Stimulated activated CD8-positive, alpha-beta memory T cell treated with anti-CD3 and anti-CD28 coated beads, Interleukin-4, amount 100 ng/mL, for 24 hours (primary cell): ENCODE measurements around the gene HOOK1.

Experiments
- DNase-seq: peaks from one replicate; pipeline ENCODE4 v3.0.0-alpha.2; 2020; ENCODE audit warnings: low read depth

Gene HOOK1

GRCh38 chr1:59814901-59815825, at the start of gene HOOK1:
Gene HOOK1 (plus strand): TSS chr1:59814949. CDS start chr1:59815118, 169 bp downstream.
- DNase-seq, result no peak

DNA sequence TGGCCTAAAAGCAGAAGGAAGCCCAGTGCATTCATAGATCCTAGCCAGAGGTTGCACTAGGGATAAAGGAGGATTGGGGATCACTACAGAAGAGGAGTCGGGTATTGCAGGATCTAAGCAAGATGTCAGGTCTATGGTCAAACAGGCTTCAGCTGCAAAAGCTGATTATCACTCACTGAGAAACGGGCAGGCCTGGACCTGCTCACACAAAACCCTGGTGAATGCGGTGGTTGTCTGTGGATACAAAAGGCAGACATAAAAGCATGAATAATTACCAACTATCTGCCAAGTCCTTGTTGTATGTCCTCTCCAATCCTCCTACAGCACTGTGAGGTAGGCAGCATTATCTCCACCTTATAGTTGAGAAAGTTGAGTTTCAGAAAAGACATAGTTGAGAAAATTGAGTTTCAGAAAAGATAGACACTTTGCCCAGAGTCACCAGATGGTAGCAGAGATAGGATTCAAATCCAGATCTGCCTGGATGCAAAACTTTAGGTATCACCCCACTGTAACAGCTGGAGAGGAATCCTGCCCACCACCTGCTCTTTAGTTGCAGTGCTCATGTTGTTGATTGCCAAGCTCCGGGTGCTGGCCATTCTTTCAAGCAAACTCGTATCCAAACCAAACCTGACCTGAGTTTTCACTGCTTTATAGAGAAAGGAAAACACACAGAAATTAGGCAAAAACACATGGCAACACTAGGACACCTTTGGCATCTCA, 49.6 kb upstream of the HOOK1 start:
- DNase-seq, result no peak

DNA sequence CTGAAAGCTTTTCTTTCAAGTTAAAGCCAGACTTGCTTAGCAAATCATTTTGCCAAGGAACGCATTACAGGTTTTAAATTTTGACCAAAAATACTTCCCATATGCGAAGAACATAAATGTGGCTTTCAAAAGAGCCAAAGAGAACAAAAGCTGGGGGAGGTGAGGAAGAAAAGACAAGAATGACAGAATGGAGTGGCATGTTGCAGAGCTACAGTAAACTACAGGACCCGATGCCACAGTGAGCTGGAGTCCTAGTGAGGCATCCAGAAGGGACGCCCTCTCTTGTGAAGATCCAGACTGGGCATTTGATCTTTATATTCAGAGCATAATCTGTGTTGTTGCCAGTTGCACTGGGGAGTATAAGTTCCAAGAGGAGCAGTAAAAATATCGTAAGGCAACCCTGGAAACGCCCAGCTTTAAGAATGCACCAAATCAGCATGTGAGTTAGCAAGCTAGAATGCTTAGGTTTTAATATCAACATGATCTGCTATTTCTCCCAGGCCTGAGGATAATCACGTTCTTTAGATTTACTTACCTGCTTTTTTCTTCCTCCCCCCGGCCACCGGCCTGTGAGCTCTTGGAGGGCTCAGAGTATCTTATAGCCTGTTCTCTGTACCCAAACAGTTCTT, 48.4 kb upstream of the HOOK1 start:
- no peak for DNase-seq

GRCh38 chr1:59767119-59767518, 47.6 kb upstream of the HOOK1 start:
- no peak for DNase-seq

- DNase-seq, result no peak
Measured at GRCh38 chr1:59768792-59769735, 45.7 kb upstream of the HOOK1 start.

DNA sequence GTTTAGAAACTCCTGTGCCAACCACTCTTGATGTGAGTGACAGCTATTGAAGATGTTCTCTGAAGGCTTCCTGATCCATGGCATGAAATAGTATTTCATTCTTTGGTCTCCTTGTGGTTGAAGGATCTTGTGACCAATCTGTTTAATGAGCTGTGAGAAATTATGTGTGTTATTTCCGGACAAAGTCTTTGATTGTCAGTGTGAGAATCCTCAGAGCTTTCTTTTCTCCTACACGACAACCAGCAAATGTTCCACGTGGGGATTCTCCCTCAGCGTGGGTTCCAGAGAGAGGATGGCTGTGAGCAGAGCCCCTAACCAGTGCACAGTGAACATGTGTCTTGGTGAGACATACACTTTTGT, 45.0 kb upstream of the HOOK1 start:
- no peak for DNase-seq

- DNase-seq, result no peak
Measured at GRCh38 chr1:59771361-59771760, 43.4 kb upstream of the HOOK1 start.

DNA sequence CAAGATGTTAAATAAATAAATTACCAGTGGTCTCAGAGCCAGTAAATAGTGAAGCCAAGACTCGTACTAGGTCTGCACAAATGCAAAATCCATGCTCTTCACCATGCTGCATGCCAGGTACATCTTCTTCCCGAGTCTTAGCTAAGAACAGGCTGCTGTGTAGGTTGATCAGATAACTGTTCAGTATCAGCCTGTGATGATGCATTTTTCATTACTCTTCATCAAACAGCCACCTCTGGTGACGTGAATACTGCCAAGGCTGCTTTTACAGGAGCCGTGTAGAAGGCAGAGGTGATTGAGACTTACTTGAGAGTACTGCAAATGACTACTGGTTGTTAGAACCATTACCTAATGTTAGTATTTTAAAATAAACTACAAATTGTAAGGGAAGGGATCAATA, 39.3 kb upstream of the HOOK1 start:
- DNase-seq, result no peak

DNA sequence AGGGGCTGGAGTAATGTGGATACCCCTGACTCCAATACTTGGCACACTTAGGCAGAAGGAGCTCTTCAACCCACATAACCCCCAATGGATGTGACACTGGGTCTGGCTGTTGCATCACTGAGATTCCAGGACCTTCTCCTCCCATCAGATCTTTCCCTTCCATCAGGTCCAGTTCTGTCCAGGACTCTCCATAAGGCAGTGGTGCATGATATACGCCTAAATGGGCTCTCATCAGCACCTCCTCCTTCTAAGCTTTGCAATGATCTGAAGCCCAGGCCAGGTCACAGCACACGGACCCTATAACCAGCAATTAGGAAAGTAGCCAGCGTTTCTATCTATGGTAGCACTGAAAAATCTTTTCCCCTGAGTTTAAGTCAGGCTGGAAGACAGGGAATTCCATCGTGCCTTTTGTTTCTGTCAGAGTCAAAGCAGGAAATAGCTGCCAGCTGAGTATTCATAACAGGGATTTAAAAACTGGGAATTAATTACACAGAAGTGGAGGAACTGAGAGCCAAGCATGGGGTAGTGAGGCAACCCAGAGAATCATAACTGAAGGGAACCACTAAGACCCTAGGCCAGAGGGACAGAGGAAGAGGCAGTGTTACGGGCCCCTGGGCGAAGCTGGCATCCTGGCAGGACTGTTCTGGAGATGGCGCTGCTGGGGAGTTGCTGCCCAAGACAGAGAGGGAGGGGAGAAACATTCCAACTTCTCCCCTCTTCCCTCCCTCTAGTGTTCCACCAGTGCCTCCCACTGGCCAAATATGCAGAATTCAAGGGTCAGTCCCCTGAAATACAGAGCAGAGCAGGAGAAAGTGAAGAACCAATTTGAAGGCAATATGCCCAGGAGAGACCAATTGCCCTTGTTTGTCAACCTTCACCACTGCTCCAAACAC, 37.5 kb upstream of the HOOK1 start:
- DNase-seq, result no peak

GRCh38 chr1:59779949-59780348, 34.8 kb upstream of the HOOK1 start:
- no peak for DNase-seq

DNA sequence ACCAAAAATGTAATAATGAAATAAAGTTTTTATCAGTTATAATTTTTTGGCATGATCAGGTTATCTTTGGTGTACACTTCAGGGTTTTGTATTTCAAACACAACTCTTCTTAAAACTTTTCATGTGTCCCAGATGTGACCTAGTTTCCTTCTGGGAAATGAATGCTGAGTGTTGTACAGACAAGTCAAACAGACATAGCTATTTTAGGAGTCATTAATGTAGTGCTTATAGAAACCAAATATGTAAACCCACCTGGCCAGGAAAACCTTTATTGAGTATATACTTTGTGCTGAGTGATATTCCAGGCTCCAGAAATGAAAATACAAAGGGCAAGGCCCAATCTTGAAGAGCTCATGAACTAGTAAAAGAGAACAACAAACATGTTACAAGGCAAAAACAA, 25.9 kb upstream of the HOOK1 start:
- DNase-seq, result no peak

DNA sequence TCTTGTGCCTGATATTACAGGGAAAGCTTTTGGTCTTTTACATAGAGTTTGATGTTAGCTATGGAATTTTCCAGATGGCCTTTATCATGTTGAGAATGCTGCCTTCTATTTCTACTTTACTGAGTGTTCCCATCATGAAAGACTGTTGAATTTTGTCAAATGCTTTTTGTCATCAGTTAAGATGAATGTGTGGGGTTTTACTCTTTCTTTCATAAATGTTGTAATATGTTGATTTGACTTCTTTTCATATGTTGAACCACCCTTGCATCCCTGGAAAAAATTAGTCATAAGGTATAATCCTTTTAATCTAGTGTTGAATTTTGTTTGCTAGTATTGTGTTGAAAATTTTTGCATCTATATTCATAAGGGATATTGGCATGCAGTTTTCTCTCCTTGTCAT, 16.1 kb upstream of the HOOK1 start:
- no peak for DNase-seq

DNA sequence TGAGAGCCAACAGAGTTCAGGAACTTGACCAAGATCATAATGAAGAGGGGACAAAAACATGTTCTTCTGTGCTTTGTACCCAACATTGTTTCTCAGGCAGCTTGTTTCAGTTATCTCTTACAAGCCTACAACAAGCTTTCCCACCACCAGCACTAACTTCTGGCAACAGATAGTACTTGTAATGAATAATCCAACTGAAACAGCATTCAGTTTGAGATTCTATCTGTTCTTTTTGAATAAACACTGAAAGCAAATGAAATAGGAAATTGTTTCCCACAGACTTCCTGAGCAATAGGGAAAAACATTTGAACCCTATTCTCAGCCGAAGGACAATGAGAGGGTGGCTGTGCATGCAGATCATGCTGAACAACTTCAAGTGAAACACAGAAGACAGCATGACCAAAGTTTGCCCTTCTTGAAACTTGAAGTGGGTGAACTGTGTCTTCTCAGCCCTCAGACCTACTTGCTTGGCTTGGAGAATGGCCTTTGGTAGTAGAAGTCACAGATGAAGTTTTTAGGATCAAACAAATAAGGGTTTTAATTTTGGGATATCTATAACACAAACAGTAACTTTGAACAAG, 11.2 kb upstream of the HOOK1 start:
- no peak for DNase-seq

- DNase-seq, result no peak
Measured at GRCh38 chr1:59804301-59804700, 10.4 kb upstream of the HOOK1 start.

GRCh38 chr1:59805554-59805953, 9.2 kb upstream of the HOOK1 start:
- no peak for DNase-seq

GRCh38 chr1:59814180-59814900, 409 bp upstream of the HOOK1 start:
- DNase-seq, result peak; percentile 65

- no peak for DNase-seq
Measured at GRCh38 chr1:59815892-59816291, 1.1 kb downstream of the HOOK1 start.

- DNase-seq, result no peak
Measured at GRCh38 chr1:59816318-59816878, 1.6 kb downstream of the HOOK1 start.
